ENCODE results near the gene IREB2. TPM values are rescaled to one million over a fixed set of nuclear protein-coding genes. Genes with fewer than 3 reads are reported as not detected.

The IREB2 gene
- total and polyA plus RNA-seq, 2 donors (not counting 3 experiments of a cell fraction or from before 2014, with no cell fraction given): 12.7 to 51.4 TPM

DNA sequence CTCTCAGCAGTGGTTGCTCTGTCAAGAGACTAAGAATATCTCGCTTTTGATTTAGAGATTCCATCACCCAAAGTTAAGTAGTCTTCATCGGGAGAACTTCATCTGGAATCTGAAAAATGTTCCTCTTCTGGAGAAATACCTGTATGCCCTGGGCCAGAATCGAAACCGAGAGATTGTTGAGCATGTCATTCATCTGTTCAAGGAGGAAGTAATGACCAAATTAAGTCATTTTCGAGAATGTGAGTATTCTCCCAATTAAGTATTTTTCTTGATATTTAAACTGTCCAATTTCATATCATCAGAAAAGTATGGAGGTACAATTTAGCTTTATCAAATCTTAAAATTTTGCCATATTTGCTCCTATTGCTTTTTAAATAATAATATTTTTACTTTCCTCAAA lies 89.3 kb downstream of the IREB2 start:
- DNase-seq (ENCODE audit: low read depth, low spot score) (no peak), FAIRE-seq (no peak)
- no peaks in the 10 kb centered on the region for H3K9me3 ChIP-seq (replicated peaks; ENCODE audit: control insufficient read depth, insufficient read depth, low read length)
- no peaks in the 10 kb centered on the region for H3K9me1 ChIP-seq (replicated peaks; ENCODE audit: control insufficient read depth, extremely low read depth, insufficient read depth, low read length)
- ChIA-PET CTCF (no interaction called here), POLR2A (no interaction called here)
- H3K4me2 ChIP-seq (ENCODE audit: insufficient read depth, low read length): no peak overlapping the region
- no peaks in the 10 kb centered on the region for H4K20me1 ChIP-seq (replicated peaks; ENCODE audit: control insufficient read depth, extremely low read depth, insufficient read depth, low read length)
- intact Hi-C loops (cut with micrococcal nuclease) (no loop called here), dilution Hi-C loops (cut with MboI; ENCODE audit: extremely low pct_ligation_motif_present, low sequenced_read_pairs) (no loop called here)
- BruUV-seq (replicated peaks): no TSS peak
- no peak overlapping the region for H3K9ac ChIP-seq (replicated peaks; ENCODE audit: extremely low read depth, insufficient read depth, low read length)
- TF ChIP-seq EZH2 (IDR thresholded peaks at IDR 0.05; ENCODE audit: borderline replicate concordance, low read depth, low read length, severe bottlenecking) (no peak), GATA2 (IDR thresholded peaks at IDR 0.05; ENCODE audit: insufficient read depth, insufficient read length, low read depth, low read length) (no peak), POLR2AphosphoS5 (IDR thresholded peaks at IDR 0.05; ENCODE audit: insufficient read depth, low read depth, low read length) (no peak), MYC (IDR thresholded peaks at IDR 0.05; ENCODE audit: low read depth, low read length) (no peak), POLR2A (IDR thresholded peaks at IDR 0.05; ENCODE audit: low read depth, low read length) (no peak), FOS (IDR thresholded peaks at IDR 0.05; ENCODE audit: borderline replicate concordance, insufficient read depth, low read length) (no peak), JUN (IDR thresholded peaks at IDR 0.05; ENCODE audit: borderline replicate concordance, insufficient read depth, insufficient read length, low read depth) (no peak), CTCF (IDR thresholded peaks at IDR 0.05; ENCODE audit: extremely low read depth in 1 of 2, insufficient read depth in 1 of 2, low read depth in 1 of 2, low read length in 2 of 2) (no peak)
- TF ChIP-seq, protein P1, sequence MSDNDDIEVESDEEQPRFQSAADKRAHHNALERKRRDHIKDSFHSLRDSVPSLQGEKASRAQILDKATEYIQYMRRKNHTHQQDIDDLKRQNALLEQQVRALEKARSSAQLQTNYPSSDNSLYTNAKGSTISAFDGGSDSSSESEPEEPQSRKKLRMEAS (IDR thresholded peaks at IDR 0.05; ENCODE audit: insufficient read depth, insufficient read length): no peak
- no peak overlapping the region for H3K27ac ChIP-seq (ENCODE audit: insufficient read depth, low read depth, low read length)
- no peaks in the 10 kb centered on the region for H3K36me3 ChIP-seq (ENCODE audit: control insufficient read depth in 2 of 2, extremely low read depth in 1 of 2, insufficient read depth in 2 of 2, low read length in 2 of 2)
- peaks cover 0 to 3% of the 10 kb centered on the region in 2 experiments for H3K27me3 ChIP-seq (ENCODE audit: control insufficient read depth in 2 of 2, insufficient read depth in 2 of 2, low read length in 2 of 2)
- no peak overlapping the region for H2AFZ ChIP-seq (ENCODE audit: low read depth, low read length)
- no peaks in the 10 kb centered on the region for H3K79me2 ChIP-seq (ENCODE audit: control insufficient read depth, insufficient read depth, low read length)
- no peaks in the 10 kb centered on the region for H3K4me1 ChIP-seq (ENCODE audit: control insufficient read depth, extremely low read depth, insufficient read depth, low read length)
- H3K4me3 ChIP-seq (replicated peaks in 1 of 3; ENCODE audit: insufficient read depth in 1 of 3, low read depth in 1 of 3, low read length in 3 of 3): no peak overlapping the region

All from endothelial cell of umbilical vein (primary cell).